ENCODE measurements around the gene SEPTIN8. TPM values are rescaled to one million over a fixed set of nuclear protein-coding genes. Genes with fewer than 3 reads are reported as not detected.

SEPTIN8 gene
- total and polyA plus RNA-seq, 10 of the 15 experiments (the other 5 are each of a cell fraction or from before 2014, with no cell fraction given) = 6.1 to 96.1 (median 29.4) TPM

- no peaks in the 10 kb centered on the region for H3K27me3 ChIP-seq (replicated peaks in 1 of 2; ENCODE audit: control insufficient read depth in 2 of 2, insufficient read depth in 2 of 2, low read length in 1 of 2)
- DNase-seq (ENCODE audit: low read depth, low spot score) = no peak
- H4K20me1 ChIP-seq (ENCODE audit: control insufficient read depth, insufficient read depth) = no peaks in the 10 kb centered on the region
- no peak for TF ChIP-seq CHD1 (IDR thresholded peaks at IDR 0.05; ENCODE audit: low read depth, low read length)
- TF ChIP-seq CREM (IDR thresholded peaks at IDR 0.05; ENCODE audit: low read depth) = no peak
- no peak for TF ChIP-seq TARDBP (IDR thresholded peaks at IDR 0.05; ENCODE audit: borderline replicate concordance)
- TF ChIP-seq MYC (IDR thresholded peaks at IDR 0.05; ENCODE audit: insufficient read depth, insufficient read length, insufficient replicate concordance, low read length, severe bottlenecking) = no peak
- no peak for TF ChIP-seq FOXM1 (IDR thresholded peaks at IDR 0.05; ENCODE audit: low read depth, low read length)
- TF ChIP-seq SMARCA5 (IDR thresholded peaks at IDR 0.05) = no peak
- no peak for TF ChIP-seq BCL3 (IDR thresholded peaks at IDR 0.05; ENCODE audit: borderline replicate concordance, insufficient read depth, low read depth, low read length, poor library complexity, severe bottlenecking)
- no peak for TF ChIP-seq STAT1 (conservative IDR thresholded peaks at IDR 0.05)
- no peak for TF ChIP-seq PKNOX1 (IDR thresholded peaks at IDR 0.05)
- TF ChIP-seq MYB (IDR thresholded peaks at IDR 0.05; ENCODE audit: borderline replicate concordance, low read depth, low read length) = no peak
- no peak for TF ChIP-seq CREB1 (IDR thresholded peaks at IDR 0.05; ENCODE audit: low read depth)
- TF ChIP-seq MTA3 (IDR thresholded peaks at IDR 0.05; ENCODE audit: borderline replicate concordance, low read length) = no peak
- TF ChIP-seq ZBTB11 (CRISPR knock-in tag; IDR thresholded peaks at IDR 0.05) = no peak
- no peak for TF ChIP-seq MLLT1 (IDR thresholded peaks at IDR 0.05)
- TF ChIP-seq KLF5 (IDR thresholded peaks at IDR 0.05; ENCODE audit: partially characterized antibody) = no peak
- ATAC-seq = no peak
- in situ Hi-C loops (cut with MboI) (no loop called here), intact Hi-C loops (cut with micrococcal nuclease; ENCODE audit: unreplicated experiment) (no loop called here)
- no peak overlapping the region for H2AFZ ChIP-seq (ENCODE audit: control insufficient read depth, low read depth, low read length)
- SMC1A ChIA-PET (ENCODE audit: uncharacterized antibody, unreplicated experiment) = interaction anchor here (1.6 to 2.3 kb wide), 2 partner anchors 12 to 14 kb away, joined by 3 to 8 read pairs; no protein-coding TSS in a partner anchor
- no peaks in the 10 kb centered on the region for H3K79me2 ChIP-seq (ENCODE audit: control insufficient read depth, insufficient read depth, low read length)
- H3K27ac ChIP-seq (ENCODE audit: control insufficient read depth, insufficient read depth) = no peak overlapping the region
- H3K4me3 ChIP-seq = no peak overlapping the region
- 84% methylated on average over 14 of the region's 14 CpGs for WGBS (ENCODE audit: insufficient coverage, insufficient replicate concordance, low lambda C conversion rate, missing lambda C conversion rate)
- no peak for FAIRE-seq
- RAD21 ChIA-PET (ENCODE audit: unreplicated experiment) = no interaction called here
- peaks cover 1 to 13% of the 10 kb centered on the region in 2 experiments; a peak in 2 of 4 replicates for H3K36me3 ChIP-seq (ENCODE audit: control insufficient read depth in 2 of 2, insufficient read depth in 2 of 2, low read length in 1 of 2)
- no peak overlapping the region for H3K4me2 ChIP-seq (ENCODE audit: control insufficient read depth, insufficient read depth)
- POLR2A ChIA-PET = no interaction called here
- H3K9ac ChIP-seq (ENCODE audit: control insufficient read depth, insufficient read depth, low read length) = no peak overlapping the region
- BruUV-seq (replicated peaks) = no TSS peak
- CTCF ChIA-PET = interaction anchor here (0.7 to 2.1 kb wide), 3 partner anchors 11 to 239 kb away, joined by 3 to 7 read pairs (median 3); partner anchors contain the start of gene CCNI2
- H3K4me1 ChIP-seq (ENCODE audit: control insufficient read depth, insufficient read depth, low read length) = no peaks in the 10 kb centered on the region
- no peaks in the 10 kb centered on the region for H3K9me3 ChIP-seq (replicated peaks; ENCODE audit: control insufficient read depth, insufficient read depth, low read length)
Measured at GRCh38 chr5:132766020-132766805, 10.8 kb downstream of the SEPTIN8 start.

Measured in GM12878 (cell line).